H9 (cell line): ENCODE results near the gene C2orf80. TPM values are rescaled to one million over a fixed set of nuclear protein-coding genes. Genes with fewer than 3 reads are reported as not detected.

Source experiments
- DNase-seq: peaks from one replicate; pipeline ENCODE4 v3.0.0-alpha.2; 2017
- H2AFZ ChIP-seq: one replicate; pipeline ENCODE4 v1.6.1; 2013; ENCODE audit warnings: mild to moderate bottlenecking, low read length, control low read depth, moderate library complexity
- H2AK5ac ChIP-seq: 2 replicates; pipeline ENCODE4 v1.6.1; 2013; ENCODE audit warnings: low read length, control low read depth, mixed read lengths; ENCODE audit not compliant: insufficient read length
- H2BK120ac ChIP-seq: one replicate; pipeline ENCODE4 v1.6.1; 2013; ENCODE audit warnings: low read depth, mild to moderate bottlenecking, low read length, control low read depth, inconsistent platforms; ENCODE audit not compliant: poor library complexity, severe bottlenecking
- H2BK12ac ChIP-seq: 2 replicates; pipeline ENCODE4 v1.6.1; 2013; ENCODE audit warnings: low read length, control low read depth, mixed read lengths, low read depth; ENCODE audit not compliant: insufficient read length
- H2BK15ac ChIP-seq: 2 replicates; pipeline ENCODE4 v1.6.1; 2013; ENCODE audit warnings: low read depth, low read length, control low read depth
- H2BK20ac ChIP-seq: one replicate; pipeline ENCODE4 v1.6.1; 2013; ENCODE audit warnings: low read depth, mild to moderate bottlenecking, low read length, control low read depth, inconsistent platforms; ENCODE audit not compliant: poor library complexity, severe bottlenecking
- H2BK5ac ChIP-seq: 2 replicates; pipeline ENCODE4 v1.6.1; 2013; ENCODE audit warnings: low read length, control low read depth, mixed read lengths; ENCODE audit not compliant: insufficient read length
- H3K14ac ChIP-seq: 2 replicates; pipeline ENCODE4 v1.6.1; 2013; ENCODE audit warnings: low read length, control low read depth; ENCODE audit not compliant: insufficient read depth
- H3K18ac ChIP-seq: 2 replicates; pipeline ENCODE4 v1.6.1; 2013; ENCODE audit warnings: low read depth, mild to moderate bottlenecking, mixed read lengths, low read length, control low read depth; ENCODE audit not compliant: insufficient read length
- H3K23ac ChIP-seq: 2 replicates; pipeline ENCODE4 v1.6.1; 2013; ENCODE audit warnings: low read length, control low read depth, mixed read lengths, low read depth; ENCODE audit not compliant: insufficient read length
- H3K23me2 ChIP-seq: 2 replicates; pipeline ENCODE4 v1.6.1; 2013; ENCODE audit warnings: low read depth, mild to moderate bottlenecking, mixed read lengths, low read length, control low read depth; ENCODE audit not compliant: insufficient read length, poor library complexity, severe bottlenecking
- H3K27ac ChIP-seq: 2 replicates; pipeline ENCODE4 v1.5.1; 2013; ENCODE audit warnings: low read length, control low read depth, mixed read lengths, low read depth; ENCODE audit not compliant: insufficient read length
- H3K27me3 ChIP-seq: 2 replicates; pipeline ENCODE4 v1.6.1; 2013; ENCODE audit warnings: low read length, control low read depth, inconsistent platforms; ENCODE audit not compliant: insufficient read depth
- H3K4ac ChIP-seq: 2 replicates; pipeline ENCODE4 v1.6.1; 2013; ENCODE audit warnings: low read depth, mild to moderate bottlenecking, control low read depth, inconsistent platforms, low read length, moderate library complexity
- H3K4me1 ChIP-seq: 2 replicates; pipeline ENCODE4 v1.6.1; 2013; ENCODE audit warnings: low read length, control low read depth, inconsistent platforms; ENCODE audit not compliant: insufficient read depth
- H3K4me2 ChIP-seq: 2 replicates; pipeline ENCODE4 v1.6.1; 2013; ENCODE audit warnings: low read length, control low read depth, mixed read lengths; ENCODE audit not compliant: insufficient read length, insufficient read depth
- H3K56ac ChIP-seq: 2 replicates; pipeline ENCODE4 v1.6.1; 2013; ENCODE audit warnings: low read depth, mild to moderate bottlenecking, mixed read lengths, low read length, control low read depth; ENCODE audit not compliant: insufficient read length
- H3K79me1 ChIP-seq: 2 replicates; pipeline ENCODE4 v1.6.1; 2013; ENCODE audit warnings: low read depth, mild to moderate bottlenecking, moderate library complexity, low read length, control low read depth, inconsistent platforms; ENCODE audit not compliant: insufficient read depth, poor library complexity, severe bottlenecking
- H3K79me2 ChIP-seq: 2 replicates; pipeline ENCODE4 v1.6.1; 2013; ENCODE audit warnings: low read length, control low read depth, inconsistent platforms; ENCODE audit not compliant: insufficient read depth
- H3K9ac ChIP-seq: 2 replicates; pipeline ENCODE4 v1.6.1; 2013; ENCODE audit warnings: low read length, control low read depth, mixed read lengths; ENCODE audit not compliant: insufficient read length; ENCODE audit errors: extremely low read depth
- H3K9me3 ChIP-seq: one replicate; pipeline ENCODE4 v1.6.1; 2013; ENCODE audit warnings: low read depth, low read length, inconsistent platforms; ENCODE audit not compliant: control insufficient read depth
- H3T11ph ChIP-seq: one replicate; pipeline ENCODE4 v1.6.1; 2013; ENCODE audit warnings: mild to moderate bottlenecking, low read length, control low read depth, inconsistent platforms
- H4K20me1 ChIP-seq: one replicate; pipeline ENCODE4 v1.6.1; 2013; ENCODE audit not compliant: control insufficient read depth, insufficient read length, insufficient read depth
- H4K5ac ChIP-seq: 2 replicates; pipeline ENCODE4 v1.6.1; 2013; ENCODE audit warnings: low read depth, mild to moderate bottlenecking, mixed read lengths, low read length, control low read depth; ENCODE audit not compliant: insufficient read length
- H4K8ac ChIP-seq: replicated peaks from 2 replicates; pipeline ENCODE4 v1.6.1; 2013; ENCODE audit warnings: low read length, control low read depth, mixed read lengths, low read depth; ENCODE audit not compliant: insufficient read length
- H4K91ac ChIP-seq: 2 replicates; pipeline ENCODE4 v1.6.1; 2013; ENCODE audit warnings: low read depth, mild to moderate bottlenecking, moderate library complexity, mixed read lengths, low read length, control low read depth; ENCODE audit not compliant: insufficient read length
- H3K27ac Mint-ChIP-seq, 3 experiments: 2 replicates in 2 of 3; 3 replicates in 1 of 3; pipeline ENCODE4 v1.8.0; 2020 to 2021; ENCODE audit warnings: mixed read lengths in 3 of 3, mild to moderate bottlenecking in 1 of 3, moderate library complexity in 1 of 3
- H3K27me3 Mint-ChIP-seq: 2 replicates; pipeline ENCODE4 v1.8.0; 2021; ENCODE audit warnings: low read depth, mild to moderate bottlenecking, moderate library complexity, mixed read lengths
- H3K36me3 Mint-ChIP-seq, 3 experiments: 2 replicates in 2 of 3; 3 replicates in 1 of 3; pipeline ENCODE4 v1.8.0; 2020 to 2021; ENCODE audit warnings: low read depth in 3 of 3, mixed read lengths in 3 of 3; ENCODE audit not compliant: insufficient read depth in 1 of 3
- H3K4me1 Mint-ChIP-seq, 2 experiments: 2 replicates each; pipeline ENCODE4 v1.8.0; 2020; ENCODE audit warnings: mixed read lengths in 2 of 2
- H3K4me3 Mint-ChIP-seq, 2 experiments: 2 replicates in 1 of 2; 3 replicates in 1 of 2; pipeline ENCODE4 v1.8.0; 2020 to 2021; ENCODE audit warnings: mild to moderate bottlenecking in 2 of 2, mixed read lengths in 2 of 2, moderate library complexity in 1 of 2
- H3K9me3 Mint-ChIP-seq, 2 experiments: 2 replicates in 1 of 2; 3 replicates in 1 of 2; pipeline ENCODE4 v1.8.0; 2020; ENCODE audit warnings: mild to moderate bottlenecking in 2 of 2, mixed read lengths in 2 of 2, moderate library complexity in 1 of 2
- WGBS: extraction: QIAGEN DNeasy Blood & Tissue Kit; methylation state at CpG from one replicate; pipeline ENCODE4 v1.1.7; 2013; ENCODE audit warnings: missing lambda C conversion rate, low lambda C conversion rate, mixed read lengths; ENCODE audit not compliant: insufficient read length; ENCODE audit errors: extremely low coverage; 5-methylcytosine and 5-hydroxymethylcytosine counted together
- total RNA-seq: library from RNA; stranded (reverse); gene quantifications from 2 replicates; pipeline ENCODE4 v1.2.1, GENCODE V29; 2021
- TF ChIP-seq, protein P1 (sequence below): fragments of 200-600 bp; sonication (generic); conservative IDR thresholded peaks from 3 replicates; pipeline ENCODE4 v1.8.0; 2021; ENCODE audit warnings: antibody characterized with exemption, mild to moderate bottlenecking

Gene C2orf80
- total RNA-seq, 1 experiment from 2014 or later: not detected

DNA sequence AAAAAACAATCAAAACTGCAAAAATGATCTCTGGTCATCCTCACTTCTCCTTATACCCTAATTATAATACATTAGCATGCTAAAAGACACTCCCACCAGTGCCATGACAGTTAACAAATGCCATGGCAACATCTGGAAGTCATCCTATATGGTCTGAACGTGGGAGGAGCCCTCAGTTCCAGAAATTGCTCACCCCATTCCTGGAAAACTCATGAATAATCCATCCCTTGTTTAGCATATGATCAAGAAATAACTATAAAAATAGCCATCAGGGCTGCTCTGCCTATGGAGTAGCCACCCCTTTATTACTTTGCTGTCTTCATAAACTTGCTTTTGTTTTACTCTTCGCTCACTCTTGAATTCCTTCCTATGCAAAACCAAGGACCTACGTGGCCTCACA is 5.7 kb upstream of the C2orf80 start:
- H4K5ac ChIP-seq: no peak overlapping the region
- H3K27me3 ChIP-seq: no peaks in the 10 kb centered on the region
- DNase-seq: no peak
- no peaks in the 10 kb centered on the region for H3K9me3 ChIP-seq
- no peak overlapping the region for H4K8ac ChIP-seq
- H3K79me1 ChIP-seq: no peaks in the 10 kb centered on the region
- H3K27ac ChIP-seq: no peak overlapping the region
- TF ChIP-seq, protein P1, sequence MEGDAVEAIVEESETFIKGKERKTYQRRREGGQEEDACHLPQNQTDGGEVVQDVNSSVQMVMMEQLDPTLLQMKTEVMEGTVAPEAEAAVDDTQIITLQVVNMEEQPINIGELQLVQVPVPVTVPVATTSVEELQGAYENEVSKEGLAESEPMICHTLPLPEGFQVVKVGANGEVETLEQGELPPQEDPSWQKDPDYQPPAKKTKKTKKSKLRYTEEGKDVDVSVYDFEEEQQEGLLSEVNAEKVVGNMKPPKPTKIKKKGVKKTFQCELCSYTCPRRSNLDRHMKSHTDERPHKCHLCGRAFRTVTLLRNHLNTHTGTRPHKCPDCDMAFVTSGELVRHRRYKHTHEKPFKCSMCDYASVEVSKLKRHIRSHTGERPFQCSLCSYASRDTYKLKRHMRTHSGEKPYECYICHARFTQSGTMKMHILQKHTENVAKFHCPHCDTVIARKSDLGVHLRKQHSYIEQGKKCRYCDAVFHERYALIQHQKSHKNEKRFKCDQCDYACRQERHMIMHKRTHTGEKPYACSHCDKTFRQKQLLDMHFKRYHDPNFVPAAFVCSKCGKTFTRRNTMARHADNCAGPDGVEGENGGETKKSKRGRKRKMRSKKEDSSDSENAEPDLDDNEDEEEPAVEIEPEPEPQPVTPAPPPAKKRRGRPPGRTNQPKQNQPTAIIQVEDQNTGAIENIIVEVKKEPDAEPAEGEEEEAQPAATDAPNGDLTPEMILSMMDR: no peak
- H3K4me3 Mint-ChIP-seq: no peak overlapping the region
- no peak overlapping the region for H3K18ac ChIP-seq
- no peaks in the 10 kb centered on the region for H3K4me1 ChIP-seq
- no peak overlapping the region for H3K4me2 ChIP-seq
- H3K4ac ChIP-seq: no peak overlapping the region
- H2BK12ac ChIP-seq: no peak overlapping the region
- no peak overlapping the region for H3K9ac ChIP-seq
- H3K27me3 Mint-ChIP-seq: no peaks in the 10 kb centered on the region
- H3K4me1 Mint-ChIP-seq: peaks cover 18 to 21% of the 10 kb centered on the region in 2 experiments
- no CpG with 5 or more reads among the region's 3 CpGs for WGBS
- H3K23me2 ChIP-seq: no peaks in the 10 kb centered on the region
- no peak overlapping the region for H3K23ac ChIP-seq
- no peak overlapping the region for H2AFZ ChIP-seq
- H2BK120ac ChIP-seq: no peak overlapping the region
- H3K14ac ChIP-seq: no peak overlapping the region; the same call in 1 of the 2 replicates
- no peak overlapping the region for H2AK5ac ChIP-seq
- no peaks in the 10 kb centered on the region for H4K20me1 ChIP-seq
- no peak overlapping the region for H3K27ac Mint-ChIP-seq
- H4K91ac ChIP-seq: no peak overlapping the region
- no peak overlapping the region for H2BK20ac ChIP-seq
- H3K56ac ChIP-seq: no peak overlapping the region
- no peaks in the 10 kb centered on the region; a peak in 1 of 5 replicates for H3K9me3 Mint-ChIP-seq
- no peak overlapping the region for H2BK15ac ChIP-seq
- no peaks in the 10 kb centered on the region for H3K36me3 Mint-ChIP-seq
- H2BK5ac ChIP-seq: no peak overlapping the region
- H3T11ph ChIP-seq: no peak overlapping the region
- H3K79me2 ChIP-seq: no peaks in the 10 kb centered on the region
